AG08395 (cell line): ENCODE measurements around the gene RTN4IP1.
"Not testable (repeated sequence)": the region's sequence is repeated elsewhere in the genome, so short reads cannot be mapped to it uniquely, and the experiment has no call there.

Experiments
- DNase-seq: peaks from one replicate; pipeline ENCODE4 v3.0.0; 2012; ENCODE audit warnings: mixed read lengths, low spot score

The RTN4IP1 gene

GRCh38 chr6:106579281-106579680 is 50.0 kb downstream of the RTN4IP1 start:
- peak; percentile 47 for DNase-seq

GRCh38 chr6:106574741-106575458 is 54.4 kb downstream of the RTN4IP1 start:
- DNase-seq: peak; percentile 90

GRCh38 chr6:106572875-106573585 is 56.3 kb downstream of the RTN4IP1 start:
- DNase-seq: no peak

GRCh38 chr6:106572436-106572835 is 56.9 kb downstream of the RTN4IP1 start:
- no peak for DNase-seq

- DNase-seq: no peak
Observed at GRCh38 chr6:106569428-106569827, 59.9 kb downstream of the RTN4IP1 start.

GRCh38 chr6:106568530-106568929 is 60.8 kb downstream of the RTN4IP1 start:
- no peak for DNase-seq

- DNase-seq: no peak
Observed at GRCh38 chr6:106564476-106564875, 64.8 kb downstream of the RTN4IP1 start.

GRCh38 chr6:106563614-106564013 is 65.7 kb downstream of the RTN4IP1 start:
- DNase-seq: no peak

- no peak for DNase-seq
Observed at GRCh38 chr6:106561686-106562405, 67.5 kb downstream of the RTN4IP1 start.

GRCh38 chr6:106560996-106561685 is 68.2 kb downstream of the RTN4IP1 start:
- DNase-seq: peak; percentile 67

- DNase-seq: not testable (repeated sequence)
Observed at GRCh38 chr6:106559659-106560058, 69.6 kb downstream of the RTN4IP1 start.

GRCh38 chr6:106558364-106558763 is 70.9 kb downstream of the RTN4IP1 start:
- DNase-seq: no peak

- no peak for DNase-seq
Observed at GRCh38 chr6:106557837-106558236, 71.5 kb downstream of the RTN4IP1 start.

- DNase-seq: no peak
Observed at GRCh38 chr6:106556368-106556960, 72.8 kb downstream of the RTN4IP1 start.

GRCh38 chr6:106555767-106556166 is 73.5 kb downstream of the RTN4IP1 start:
- DNase-seq: no peak

GRCh38 chr6:106553440-106553839 is 75.9 kb downstream of the RTN4IP1 start:
- DNase-seq: no peak

GRCh38 chr6:106551155-106551554 is 78.1 kb downstream of the RTN4IP1 start:
- no peak for DNase-seq

GRCh38 chr6:106549521-106549920 is 79.8 kb downstream of the RTN4IP1 start:
- DNase-seq: no peak

GRCh38 chr6:106548926-106549455 is 80.3 kb downstream of the RTN4IP1 start:
- not testable (repeated sequence) for DNase-seq

- no peak for DNase-seq
Observed at GRCh38 chr6:106547601-106548453, 81.5 kb downstream of the RTN4IP1 start.
